MM.1S (cell line): ENCODE measurements around the gene SIK1.

Experiments used
- CTCF ChIP-seq: fragments of 300-600 bp; sonication (generic); IDR thresholded peaks from 2 replicates; pipeline ENCODE4 v1.5.1; 2016; ENCODE audit warnings: antibody characterized with exemption, low read length, mixed read lengths
- EZH2 ChIP-seq: fragments of 300-600 bp; sonication (generic); optimal IDR thresholded peaks from 2 replicates; pipeline ENCODE3; 2017; ENCODE audit warnings: low read depth, mild to moderate bottlenecking, antibody characterized with exemption, low read length, mixed read lengths
- EZH2phosphoT487 ChIP-seq: fragments of 300-600 bp; sonication (generic); IDR thresholded peaks from 2 replicates; pipeline ENCODE4 v1.6.1; 2018; ENCODE audit warnings: antibody characterized with exemption, low read length

- TF ChIP-seq CTCF (no peak), EZH2 (no peak), EZH2phosphoT487 (no peak)
Observed at GRCh38 chr21:43375837-43376477, 51.0 kb downstream of the SIK1 start.
